WTC11 (cell line): Measurements from ENCODE around the gene CATSPERE. TPM values are rescaled to one million over a fixed set of nuclear protein-coding genes. Genes with fewer than 3 reads are reported as not detected.

Experiments used
- ATAC-seq: fragments of 200-7000 bp; cut with Tn5 transposase; 2 replicates; pipeline ENCODE4 v1.10.0; 2021; ENCODE audit warnings: mild to moderate bottlenecking, moderate library complexity
- CTCF ChIA-PET: fragments of 300-600 bp; sonication (Branson Sonifier 250); formaldehyde crosslinking; loops from one replicate; lab custom pipeline; 2021; ENCODE audit warnings: antibody characterized with exemption; lab: Charles Lee
- POLR2A ChIA-PET: fragments of 350-600 bp; sonication (Branson Sonifier 250); formaldehyde crosslinking; loops from one replicate; lab custom pipeline; 2021; ENCODE audit warnings: antibody characterized with exemption; lab: Charles Lee
- DNase-seq: peaks from one replicate; pipeline ENCODE4 v3.0.0; 2021; ENCODE audit warnings: low spot score
- H3K27ac Mint-ChIP-seq: 2 replicates; pipeline ENCODE4 v1.8.0; 2021; ENCODE audit warnings: mixed read lengths
- H3K27me3 Mint-ChIP-seq: 2 replicates; pipeline ENCODE4 v1.8.0; 2021; ENCODE audit warnings: low read depth, mild to moderate bottlenecking, moderate library complexity, mixed read lengths
- H3K36me3 Mint-ChIP-seq: 2 replicates; pipeline ENCODE4 v1.8.0; 2021; ENCODE audit warnings: mixed read lengths
- H3K4me1 Mint-ChIP-seq: 2 replicates; pipeline ENCODE4 v1.8.0; 2022; ENCODE audit warnings: mixed read lengths
- H3K4me3 Mint-ChIP-seq: 2 replicates; pipeline ENCODE4 v1.8.0; 2021; ENCODE audit warnings: mild to moderate bottlenecking, moderate library complexity, mixed read lengths
- H3K9me3 Mint-ChIP-seq: 2 replicates; pipeline ENCODE4 v1.8.0; 2021; ENCODE audit warnings: mixed read lengths
- ESRRA ChIP-seq: sonication (generic); formaldehyde crosslinking; IDR thresholded peaks from 2 replicates; pipeline ENCODE4 v1.8.1; 2022; ENCODE audit warnings: mild to moderate bottlenecking, missing genetic modification reagents, borderline replicate concordance
- FOXP1 ChIP-seq: sonication (generic); formaldehyde crosslinking; IDR thresholded peaks from 2 replicates; pipeline ENCODE4 v1.8.0; 2022; ENCODE audit warnings: missing genetic modification reagents, mild to moderate bottlenecking, moderate library complexity, borderline replicate concordance
- GABPB1 ChIP-seq: sonication (generic); formaldehyde crosslinking; IDR thresholded peaks from 2 replicates; pipeline ENCODE4 v1.8.1; 2023; ENCODE audit warnings: mild to moderate bottlenecking, missing genetic modification reagents
- HMGA2 ChIP-seq: fragments of 250-450 bp; sonication (Bioruptor Pico); IDR thresholded peaks from 2 replicates; pipeline ENCODE4 v1.4.0; 2021; ENCODE audit warnings: mild to moderate bottlenecking, moderate library complexity
- MXD4 ChIP-seq: fragments of 250-450 bp; sonication (Bioruptor Pico); IDR thresholded peaks from 2 replicates; pipeline ENCODE4 v1.8.0; 2021; ENCODE audit warnings: mild to moderate bottlenecking, moderate library complexity, borderline replicate concordance
- MYBL2 ChIP-seq: sonication (generic); formaldehyde crosslinking; IDR thresholded peaks from 2 replicates; pipeline ENCODE4 v1.8.1; 2023; ENCODE audit warnings: mild to moderate bottlenecking, moderate library complexity, missing genetic modification reagents
- NFE2L1 ChIP-seq: sonication (generic); formaldehyde crosslinking; IDR thresholded peaks from 2 replicates; pipeline ENCODE4 v1.8.1; 2023; ENCODE audit warnings: missing genetic modification reagents
- RELA ChIP-seq: sonication (generic); formaldehyde crosslinking; IDR thresholded peaks from 2 replicates; pipeline ENCODE4 v1.8.1; 2022; ENCODE audit warnings: missing genetic modification reagents, mild to moderate bottlenecking, borderline replicate concordance
- ZNF138 ChIP-seq: sonication (generic); formaldehyde crosslinking; conservative IDR thresholded peaks from 2 replicates; pipeline ENCODE4 v1.8.1; 2022; ENCODE audit warnings: mild to moderate bottlenecking, moderate library complexity, missing genetic modification reagents
- total RNA-seq: library from RNA; stranded (reverse); gene quantifications from 3 replicates; pipeline ENCODE4 v1.2.3, GENCODE V29; 2021
- TF ChIP-seq, protein P1 (sequence below): fragments of 250-450 bp; sonication (Bioruptor Pico); IDR thresholded peaks from 2 replicates; pipeline ENCODE4 v1.9.0; 2021; ENCODE audit warnings: mild to moderate bottlenecking, borderline replicate concordance
- TF ChIP-seq, protein P2 (sequence below): fragments of 250-450 bp; sonication (Bioruptor Pico); conservative IDR thresholded peaks from 2 replicates; pipeline ENCODE4 v1.9.0; 2021; ENCODE audit warnings: mild to moderate bottlenecking
- TF ChIP-seq, protein P3 (sequence below): sonication (generic); formaldehyde crosslinking; IDR thresholded peaks from 2 replicates; pipeline ENCODE4 v1.8.1; 2022; ENCODE audit warnings: mild to moderate bottlenecking, moderate library complexity, missing genetic modification reagents
- TF ChIP-seq, protein P4 (sequence below): sonication (generic); formaldehyde crosslinking; IDR thresholded peaks from 2 replicates; pipeline ENCODE4 v1.8.1; 2022; ENCODE audit warnings: low read depth, missing genetic modification reagents, borderline replicate concordance
- TF ChIP-seq, protein P5 (sequence below): sonication (generic); formaldehyde crosslinking; IDR thresholded peaks from 2 replicates; pipeline ENCODE4 v1.8.1; 2022; ENCODE audit warnings: mild to moderate bottlenecking, missing genetic modification reagents, moderate library complexity, borderline replicate concordance
- TF ChIP-seq, protein P6 (sequence below): sonication (generic); formaldehyde crosslinking; IDR thresholded peaks from 2 replicates; pipeline ENCODE4 v1.8.1; 2022; ENCODE audit warnings: low read depth, mild to moderate bottlenecking, moderate library complexity, missing genetic modification reagents, borderline replicate concordance
- TF ChIP-seq, protein P7 (sequence below): sonication (generic); formaldehyde crosslinking; IDR thresholded peaks from 2 replicates; pipeline ENCODE4 v1.8.0; 2022; ENCODE audit warnings: mild to moderate bottlenecking, missing genetic modification reagents

CATSPERE gene
- total RNA-seq, 1 experiment from 2014 or later: 0.66 TPM

DNA sequence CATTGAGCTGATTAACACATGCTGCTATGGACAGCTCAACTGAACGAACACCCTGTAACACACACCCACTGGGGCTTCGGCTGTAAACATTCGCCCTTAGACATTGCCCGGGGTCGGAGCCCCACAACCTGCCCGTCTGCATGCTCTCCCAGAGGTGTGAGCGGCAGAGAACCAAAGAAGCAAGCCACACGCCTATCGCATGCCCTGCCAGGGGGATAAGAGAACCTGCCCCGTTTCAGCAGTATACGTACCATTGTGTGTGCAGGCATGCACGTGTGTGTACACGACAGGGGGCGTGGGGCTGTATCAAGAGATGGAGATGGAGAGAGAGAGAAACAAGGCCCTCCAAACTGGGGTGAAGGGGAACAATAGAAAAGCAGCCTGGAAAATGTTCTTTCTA is 181.9 kb downstream of the CATSPERE start (continued):
- TF ChIP-seq, protein P1, sequence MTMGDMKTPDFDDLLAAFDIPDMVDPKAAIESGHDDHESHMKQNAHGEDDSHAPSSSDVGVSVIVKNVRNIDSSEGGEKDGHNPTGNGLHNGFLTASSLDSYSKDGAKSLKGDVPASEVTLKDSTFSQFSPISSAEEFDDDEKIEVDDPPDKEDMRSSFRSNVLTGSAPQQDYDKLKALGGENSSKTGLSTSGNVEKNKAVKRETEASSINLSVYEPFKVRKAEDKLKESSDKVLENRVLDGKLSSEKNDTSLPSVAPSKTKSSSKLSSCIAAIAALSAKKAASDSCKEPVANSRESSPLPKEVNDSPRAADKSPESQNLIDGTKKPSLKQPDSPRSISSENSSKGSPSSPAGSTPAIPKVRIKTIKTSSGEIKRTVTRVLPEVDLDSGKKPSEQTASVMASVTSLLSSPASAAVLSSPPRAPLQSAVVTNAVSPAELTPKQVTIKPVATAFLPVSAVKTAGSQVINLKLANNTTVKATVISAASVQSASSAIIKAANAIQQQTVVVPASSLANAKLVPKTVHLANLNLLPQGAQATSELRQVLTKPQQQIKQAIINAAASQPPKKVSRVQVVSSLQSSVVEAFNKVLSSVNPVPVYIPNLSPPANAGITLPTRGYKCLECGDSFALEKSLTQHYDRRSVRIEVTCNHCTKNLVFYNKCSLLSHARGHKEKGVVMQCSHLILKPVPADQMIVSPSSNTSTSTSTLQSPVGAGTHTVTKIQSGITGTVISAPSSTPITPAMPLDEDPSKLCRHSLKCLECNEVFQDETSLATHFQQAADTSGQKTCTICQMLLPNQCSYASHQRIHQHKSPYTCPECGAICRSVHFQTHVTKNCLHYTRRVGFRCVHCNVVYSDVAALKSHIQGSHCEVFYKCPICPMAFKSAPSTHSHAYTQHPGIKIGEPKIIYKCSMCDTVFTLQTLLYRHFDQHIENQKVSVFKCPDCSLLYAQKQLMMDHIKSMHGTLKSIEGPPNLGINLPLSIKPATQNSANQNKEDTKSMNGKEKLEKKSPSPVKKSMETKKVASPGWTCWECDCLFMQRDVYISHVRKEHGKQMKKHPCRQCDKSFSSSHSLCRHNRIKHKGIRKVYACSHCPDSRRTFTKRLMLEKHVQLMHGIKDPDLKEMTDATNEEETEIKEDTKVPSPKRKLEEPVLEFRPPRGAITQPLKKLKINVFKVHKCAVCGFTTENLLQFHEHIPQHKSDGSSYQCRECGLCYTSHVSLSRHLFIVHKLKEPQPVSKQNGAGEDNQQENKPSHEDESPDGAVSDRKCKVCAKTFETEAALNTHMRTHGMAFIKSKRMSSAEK: no peak
- TF ChIP-seq MYBL2: no peak
- TF ChIP-seq, protein P2, sequence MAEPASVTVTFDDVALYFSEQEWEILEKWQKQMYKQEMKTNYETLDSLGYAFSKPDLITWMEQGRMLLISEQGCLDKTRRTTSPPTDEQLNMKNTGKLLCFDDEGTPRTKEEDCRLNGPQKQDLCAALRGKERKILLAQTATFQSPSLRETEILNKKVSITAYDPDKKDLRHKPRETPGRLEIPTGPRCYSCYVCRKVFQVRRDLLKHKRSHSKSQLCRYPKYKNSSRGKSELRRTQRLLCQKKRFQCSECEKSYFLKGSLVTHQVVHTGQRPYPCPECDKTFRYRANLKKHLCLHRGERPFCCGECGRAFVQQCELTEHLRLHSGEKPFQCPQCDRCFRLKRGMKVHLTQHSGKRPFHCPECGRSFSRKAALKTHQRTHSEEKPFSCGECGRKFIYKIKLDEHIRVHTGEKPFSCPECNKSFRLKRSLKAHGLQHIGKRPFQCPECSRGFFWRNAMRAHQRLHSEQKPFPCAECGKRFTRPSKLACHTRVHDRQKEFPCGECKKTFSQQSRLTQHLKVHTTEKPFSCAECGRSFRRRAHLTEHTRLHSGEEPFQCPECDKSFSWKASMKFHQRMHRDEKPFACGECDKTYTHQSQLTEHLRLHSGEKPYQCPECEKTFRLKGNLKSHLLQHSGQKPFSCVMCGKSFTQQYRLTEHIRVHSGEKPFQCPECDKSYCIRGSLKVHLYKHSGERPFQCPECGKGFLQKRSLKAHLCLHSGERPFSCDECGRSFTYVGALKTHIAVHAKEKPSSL (CRISPR knock-in tag): no peak
- TF ChIP-seq, protein P3, sequence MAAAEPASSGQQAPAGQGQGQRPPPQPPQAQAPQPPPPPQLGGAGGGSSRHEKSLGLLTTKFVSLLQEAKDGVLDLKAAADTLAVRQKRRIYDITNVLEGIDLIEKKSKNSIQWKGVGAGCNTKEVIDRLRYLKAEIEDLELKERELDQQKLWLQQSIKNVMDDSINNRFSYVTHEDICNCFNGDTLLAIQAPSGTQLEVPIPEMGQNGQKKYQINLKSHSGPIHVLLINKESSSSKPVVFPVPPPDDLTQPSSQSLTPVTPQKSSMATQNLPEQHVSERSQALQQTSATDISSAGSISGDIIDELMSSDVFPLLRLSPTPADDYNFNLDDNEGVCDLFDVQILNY: no peak
- TF ChIP-seq MXD4 (CRISPR knock-in tag): no peak

DNA sequence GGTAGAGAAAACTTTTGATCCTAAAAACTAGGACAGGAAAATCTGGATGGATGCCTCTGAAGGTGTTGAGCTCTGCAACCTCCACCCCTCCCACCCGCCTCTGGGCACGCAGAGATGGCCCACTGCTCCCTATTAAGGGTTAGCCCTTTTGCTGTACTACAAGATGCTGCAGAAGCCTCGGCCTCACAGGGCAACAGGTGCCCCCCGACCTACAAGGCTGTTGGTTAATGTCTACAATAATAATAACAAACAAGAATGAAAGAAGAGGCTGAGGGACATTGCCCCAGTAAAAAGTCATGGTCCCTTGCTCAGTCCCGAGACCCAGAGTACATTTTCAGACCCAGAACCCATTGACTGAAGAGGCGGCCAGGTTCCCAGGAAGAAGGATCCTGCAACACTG is 184.3 kb downstream of the CATSPERE start:
- no peak overlapping the region for H3K27ac Mint-ChIP-seq
- peaks cover 18% of the 10 kb centered on the region for H3K4me1 Mint-ChIP-seq
- CTCF ChIA-PET: no interaction called here
- DNase-seq: no peak
- peaks cover 23% of the 10 kb centered on the region for H3K36me3 Mint-ChIP-seq
- TF ChIP-seq ESRRA (CRISPR knock-in tag) (no peak), NFE2L1 (CRISPR knock-in tag) (no peak), ZNF138 (CRISPR knock-in tag) (no peak), RELA (no peak), FOXP1 (CRISPR knock-in tag) (no peak)
- TF ChIP-seq, protein P4, sequence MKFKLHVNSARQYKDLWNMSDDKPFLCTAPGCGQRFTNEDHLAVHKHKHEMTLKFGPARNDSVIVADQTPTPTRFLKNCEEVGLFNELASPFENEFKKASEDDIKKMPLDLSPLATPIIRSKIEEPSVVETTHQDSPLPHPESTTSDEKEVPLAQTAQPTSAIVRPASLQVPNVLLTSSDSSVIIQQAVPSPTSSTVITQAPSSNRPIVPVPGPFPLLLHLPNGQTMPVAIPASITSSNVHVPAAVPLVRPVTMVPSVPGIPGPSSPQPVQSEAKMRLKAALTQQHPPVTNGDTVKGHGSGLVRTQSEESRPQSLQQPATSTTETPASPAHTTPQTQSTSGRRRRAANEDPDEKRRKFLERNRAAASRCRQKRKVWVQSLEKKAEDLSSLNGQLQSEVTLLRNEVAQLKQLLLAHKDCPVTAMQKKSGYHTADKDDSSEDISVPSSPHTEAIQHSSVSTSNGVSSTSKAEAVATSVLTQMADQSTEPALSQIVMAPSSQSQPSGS (CRISPR knock-in tag): no peak
- TF ChIP-seq, protein P2 (CRISPR knock-in tag): no peak
- H3K9me3 Mint-ChIP-seq: peaks cover 33% of the 10 kb centered on the region
- peaks cover 6% of the 10 kb centered on the region; the same call in 1 of the 2 replicates for H3K27me3 Mint-ChIP-seq
- no peak for ATAC-seq
- no peak overlapping the region for H3K4me3 Mint-ChIP-seq
- POLR2A ChIA-PET: no interaction called here

DNA sequence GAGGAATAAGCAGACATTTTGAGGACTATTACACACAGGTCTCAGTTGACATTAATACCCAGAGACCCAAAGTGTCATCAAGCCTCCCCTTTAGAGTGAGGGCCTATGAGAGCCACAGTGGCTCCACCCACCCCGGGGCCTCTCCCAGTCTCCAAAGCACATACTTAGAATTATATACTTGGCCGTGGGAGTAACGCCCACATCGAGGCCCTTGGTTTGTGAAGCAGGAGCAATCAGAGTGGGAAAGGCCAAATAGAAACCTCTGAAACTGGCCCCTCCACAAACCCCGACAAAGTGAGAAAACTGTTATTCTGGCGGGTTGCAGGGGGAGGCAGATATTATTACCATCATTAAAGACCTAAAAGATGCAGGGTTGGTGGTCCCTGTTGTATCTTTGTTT is 184.8 kb downstream of the CATSPERE start:
- H3K36me3 Mint-ChIP-seq: peaks cover 23% of the 10 kb centered on the region
- TF ChIP-seq HMGA2 (CRISPR knock-in tag) (no peak), ESRRA (CRISPR knock-in tag) (no peak), GABPB1 (CRISPR knock-in tag) (no peak)
- TF ChIP-seq, protein P5, sequence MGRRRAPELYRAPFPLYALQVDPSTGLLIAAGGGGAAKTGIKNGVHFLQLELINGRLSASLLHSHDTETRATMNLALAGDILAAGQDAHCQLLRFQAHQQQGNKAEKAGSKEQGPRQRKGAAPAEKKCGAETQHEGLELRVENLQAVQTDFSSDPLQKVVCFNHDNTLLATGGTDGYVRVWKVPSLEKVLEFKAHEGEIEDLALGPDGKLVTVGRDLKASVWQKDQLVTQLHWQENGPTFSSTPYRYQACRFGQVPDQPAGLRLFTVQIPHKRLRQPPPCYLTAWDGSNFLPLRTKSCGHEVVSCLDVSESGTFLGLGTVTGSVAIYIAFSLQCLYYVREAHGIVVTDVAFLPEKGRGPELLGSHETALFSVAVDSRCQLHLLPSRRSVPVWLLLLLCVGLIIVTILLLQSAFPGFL (CRISPR knock-in tag): no peak
- TF ChIP-seq, protein P6, sequence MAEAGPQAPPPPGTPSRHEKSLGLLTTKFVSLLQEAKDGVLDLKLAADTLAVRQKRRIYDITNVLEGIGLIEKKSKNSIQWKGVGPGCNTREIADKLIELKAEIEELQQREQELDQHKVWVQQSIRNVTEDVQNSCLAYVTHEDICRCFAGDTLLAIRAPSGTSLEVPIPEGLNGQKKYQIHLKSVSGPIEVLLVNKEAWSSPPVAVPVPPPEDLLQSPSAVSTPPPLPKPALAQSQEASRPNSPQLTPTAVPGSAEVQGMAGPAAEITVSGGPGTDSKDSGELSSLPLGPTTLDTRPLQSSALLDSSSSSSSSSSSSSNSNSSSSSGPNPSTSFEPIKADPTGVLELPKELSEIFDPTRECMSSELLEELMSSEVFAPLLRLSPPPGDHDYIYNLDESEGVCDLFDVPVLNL: no peak
- TF ChIP-seq, protein P7, sequence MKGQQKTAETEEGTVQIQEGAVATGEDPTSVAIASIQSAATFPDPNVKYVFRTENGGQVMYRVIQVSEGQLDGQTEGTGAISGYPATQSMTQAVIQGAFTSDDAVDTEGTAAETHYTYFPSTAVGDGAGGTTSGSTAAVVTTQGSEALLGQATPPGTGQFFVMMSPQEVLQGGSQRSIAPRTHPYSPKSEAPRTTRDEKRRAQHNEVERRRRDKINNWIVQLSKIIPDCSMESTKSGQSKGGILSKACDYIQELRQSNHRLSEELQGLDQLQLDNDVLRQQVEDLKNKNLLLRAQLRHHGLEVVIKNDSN (CRISPR knock-in tag): no peak

More for the DNA sequence above, 184.8 kb downstream of the CATSPERE start:
- Mint-ChIP-seq H3K27me3 (peaks cover 6% of the 10 kb centered on the region; the same call in 1 of the 2 replicates), H3K4me1 (peaks cover 23% of the 10 kb centered on the region), H3K9me3 (peaks cover 33% of the 10 kb centered on the region), H3K27ac (no peak overlapping the region), H3K4me3 (no peak overlapping the region)
- ChIA-PET CTCF (no interaction called here), POLR2A (no interaction called here)
- ATAC-seq (no peak), DNase-seq (no peak)
